Measurements from ENCODE around the gene FBXO44. TPM values are rescaled to one million over a fixed set of nuclear protein-coding genes. Genes with fewer than 3 reads are reported as not detected.

Gene FBXO44
- total and polyA plus RNA-seq, 10 of the 15 experiments (the other 5 are each of a cell fraction or from before 2014, with no cell fraction given): 0.77 to 22.4 (median 8.2) TPM

DNA sequence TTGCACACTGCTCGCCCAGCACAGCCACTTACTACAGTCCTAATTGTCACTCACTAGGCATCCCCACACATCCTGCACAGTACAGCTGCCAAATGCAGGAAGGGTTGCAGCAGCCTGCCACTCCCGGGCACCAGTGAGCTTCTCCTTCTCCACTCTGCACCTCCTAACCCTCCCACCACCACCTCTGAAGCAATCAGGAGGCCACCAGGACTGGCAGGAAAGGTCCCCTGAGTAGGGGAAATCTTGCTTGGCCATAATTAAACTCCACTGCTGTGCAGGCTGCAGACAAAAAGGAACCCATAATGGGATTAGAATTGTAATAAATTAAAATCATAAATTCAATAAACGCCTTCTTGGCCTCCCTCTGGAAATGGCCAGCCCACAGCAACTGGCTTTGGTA, 32.3 kb upstream of the FBXO44 start (continued):
- TF ChIP-seq FOXM1 (IDR thresholded peaks at IDR 0.05; ENCODE audit: low read depth, low read length) (no peak), NFYA (IDR thresholded peaks at IDR 0.05; ENCODE audit: borderline replicate concordance, low read depth, low read length) (no peak)
- TF ChIP-seq, protein P1, sequence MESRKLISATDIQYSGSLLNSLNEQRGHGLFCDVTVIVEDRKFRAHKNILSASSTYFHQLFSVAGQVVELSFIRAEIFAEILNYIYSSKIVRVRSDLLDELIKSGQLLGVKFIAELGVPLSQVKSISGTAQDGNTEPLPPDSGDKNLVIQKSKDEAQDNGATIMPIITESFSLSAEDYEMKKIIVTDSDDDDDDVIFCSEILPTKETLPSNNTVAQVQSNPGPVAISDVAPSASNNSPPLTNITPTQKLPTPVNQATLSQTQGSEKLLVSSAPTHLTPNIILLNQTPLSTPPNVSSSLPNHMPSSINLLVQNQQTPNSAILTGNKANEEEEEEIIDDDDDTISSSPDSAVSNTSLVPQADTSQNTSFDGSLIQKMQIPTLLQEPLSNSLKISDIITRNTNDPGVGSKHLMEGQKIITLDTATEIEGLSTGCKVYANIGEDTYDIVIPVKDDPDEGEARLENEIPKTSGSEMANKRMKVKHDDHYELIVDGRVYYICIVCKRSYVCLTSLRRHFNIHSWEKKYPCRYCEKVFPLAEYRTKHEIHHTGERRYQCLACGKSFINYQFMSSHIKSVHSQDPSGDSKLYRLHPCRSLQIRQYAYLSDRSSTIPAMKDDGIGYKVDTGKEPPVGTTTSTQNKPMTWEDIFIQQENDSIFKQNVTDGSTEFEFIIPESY (IDR thresholded peaks at IDR 0.05): no peak

DNA sequence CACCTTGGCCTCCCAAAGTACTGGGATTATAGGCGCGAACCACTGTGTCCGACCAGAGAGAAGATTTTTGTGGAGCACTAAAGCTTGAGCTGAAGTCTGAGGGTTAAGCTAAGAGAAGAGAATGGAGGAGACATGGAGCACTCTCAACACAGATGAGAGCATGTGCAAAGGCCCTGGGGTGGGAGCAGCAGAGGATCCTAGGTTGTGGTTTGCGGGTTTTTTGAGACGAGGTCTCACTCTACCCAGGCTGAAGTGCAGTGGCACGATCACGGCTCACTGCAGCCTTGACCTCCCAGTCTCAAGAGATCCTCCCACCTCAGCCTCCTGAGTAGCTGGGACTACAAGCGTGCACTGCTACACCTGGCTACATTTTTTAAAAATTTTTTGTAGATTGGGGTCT, 31.0 kb upstream of the FBXO44 start:
- H3K4me2 ChIP-seq (ENCODE audit: control insufficient read depth, insufficient read depth): no peak overlapping the region
- ChIA-PET CTCF (no interaction called here), RAD21 (ENCODE audit: unreplicated experiment) (no interaction called here), SMC1A (ENCODE audit: uncharacterized antibody, unreplicated experiment) (no interaction called here), POLR2A (no interaction called here)
- H3K9ac ChIP-seq (ENCODE audit: control insufficient read depth, insufficient read depth, low read length): no peak overlapping the region
- BruUV-seq (replicated peaks): no TSS peak
- H2AFZ ChIP-seq (ENCODE audit: control insufficient read depth, low read depth, low read length): no peak overlapping the region
- no peaks in the 10 kb centered on the region for H4K20me1 ChIP-seq (ENCODE audit: control insufficient read depth, insufficient read depth)
- no peaks in the 10 kb centered on the region for H3K4me1 ChIP-seq (ENCODE audit: control insufficient read depth, insufficient read depth, low read length)
- intact Hi-C loops (cut with micrococcal nuclease; ENCODE audit: unreplicated experiment): no loop called here
- H3K4me3 ChIP-seq: no peak overlapping the region
- in situ Hi-C loops (cut with MboI): no loop called here
- DNase-seq (ENCODE audit: low read depth, low spot score) (no peak), ATAC-seq (no peak), FAIRE-seq (no peak)
- H3K79me2 ChIP-seq (ENCODE audit: control insufficient read depth, insufficient read depth, low read length): no peaks in the 10 kb centered on the region
- no peak overlapping the region for H3K27ac ChIP-seq (ENCODE audit: control insufficient read depth, insufficient read depth)
- no peaks in the 10 kb centered on the region for H3K36me3 ChIP-seq (ENCODE audit: control insufficient read depth in 2 of 2, insufficient read depth in 2 of 2, low read length in 1 of 2)
- peaks cover 0 to 6% of the 10 kb centered on the region in 2 experiments; a peak in 2 of 4 replicates for H3K27me3 ChIP-seq (replicated peaks in 1 of 2; ENCODE audit: control insufficient read depth in 2 of 2, insufficient read depth in 2 of 2, low read length in 1 of 2)
- 43% methylated on average over 8 of the region's 8 CpGs for WGBS (ENCODE audit: insufficient coverage, insufficient replicate concordance, low lambda C conversion rate, missing lambda C conversion rate)
- H3K9me3 ChIP-seq (replicated peaks; ENCODE audit: control insufficient read depth, insufficient read depth, low read length): no peaks in the 10 kb centered on the region
- no peak for TF ChIP-seq ZNF274 (IDR thresholded peaks at IDR 0.05; ENCODE audit: insufficient read depth, insufficient read length)
- no peak for TF ChIP-seq TAF1 (IDR thresholded peaks at IDR 0.05; ENCODE audit: borderline replicate concordance, low read depth, low read length)
- no peak for TF ChIP-seq ATF7 (IDR thresholded peaks at IDR 0.05; ENCODE audit: low read depth)
- no peak for TF ChIP-seq CBX3 (IDR thresholded peaks at IDR 0.05; ENCODE audit: borderline replicate concordance, low read depth)
- no peak for TF ChIP-seq ZBTB4 (CRISPR knock-in tag; IDR thresholded peaks at IDR 0.05)
- TF ChIP-seq CBFB (IDR thresholded peaks at IDR 0.05; ENCODE audit: low read depth): no peak
- TF ChIP-seq, protein P2, sequence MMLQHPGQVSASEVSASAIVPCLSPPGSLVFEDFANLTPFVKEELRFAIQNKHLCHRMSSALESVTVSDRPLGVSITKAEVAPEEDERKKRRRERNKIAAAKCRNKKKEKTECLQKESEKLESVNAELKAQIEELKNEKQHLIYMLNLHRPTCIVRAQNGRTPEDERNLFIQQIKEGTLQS (IDR thresholded peaks at IDR 0.05; ENCODE audit: borderline replicate concordance, extremely low read depth, low read depth, low read length): no peak
- TF ChIP-seq, protein P3, sequence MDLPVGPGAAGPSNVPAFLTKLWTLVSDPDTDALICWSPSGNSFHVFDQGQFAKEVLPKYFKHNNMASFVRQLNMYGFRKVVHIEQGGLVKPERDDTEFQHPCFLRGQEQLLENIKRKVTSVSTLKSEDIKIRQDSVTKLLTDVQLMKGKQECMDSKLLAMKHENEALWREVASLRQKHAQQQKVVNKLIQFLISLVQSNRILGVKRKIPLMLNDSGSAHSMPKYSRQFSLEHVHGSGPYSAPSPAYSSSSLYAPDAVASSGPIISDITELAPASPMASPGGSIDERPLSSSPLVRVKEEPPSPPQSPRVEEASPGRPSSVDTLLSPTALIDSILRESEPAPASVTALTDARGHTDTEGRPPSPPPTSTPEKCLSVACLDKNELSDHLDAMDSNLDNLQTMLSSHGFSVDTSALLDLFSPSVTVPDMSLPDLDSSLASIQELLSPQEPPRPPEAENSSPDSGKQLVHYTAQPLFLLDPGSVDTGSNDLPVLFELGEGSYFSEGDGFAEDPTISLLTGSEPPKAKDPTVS (IDR thresholded peaks at IDR 0.05; ENCODE audit: low read depth, low read length): no peak
- no peak for TF ChIP-seq KLF5 (IDR thresholded peaks at IDR 0.05; ENCODE audit: partially characterized antibody)
- no peak for TF ChIP-seq PML (IDR thresholded peaks at IDR 0.05; ENCODE audit: low read length)
- TF ChIP-seq DPF2 (IDR thresholded peaks at IDR 0.05): no peak
- TF ChIP-seq MTA3 (IDR thresholded peaks at IDR 0.05; ENCODE audit: borderline replicate concordance, low read length): no peak

Measured in GM12878 (cell line).